ENCODE data around the gene PRG2.

The PRG2 gene

GRCh38 chr11:57395905-57396623 is 5.6 kb upstream of the PRG2 start:
- DNase-seq = no peak

GRCh38 chr11:57394203-57394965 is 3.9 kb upstream of the PRG2 start:
- no peak for DNase-seq

- DNase-seq = no peak
Measured at GRCh38 chr11:57392763-57393105, 2.3 kb upstream of the PRG2 start.

- no peak for DNase-seq
Measured at GRCh38 chr11:57392066-57392762, 1.8 kb upstream of the PRG2 start.

- DNase-seq = no peak
Measured at GRCh38 chr11:57391539-57391938, 1.1 kb upstream of the PRG2 start.

- DNase-seq = no peak
Measured at GRCh38 chr11:57391111-57391510, 661 bp upstream of the PRG2 start.

- DNase-seq = no peak
Measured at GRCh38 chr11:57387289-57388030, 3.0 kb downstream of the PRG2 start.

GRCh38 chr11:57386178-57386940 is 4.1 kb downstream of the PRG2 start:
- no peak for DNase-seq

GRCh38 chr11:57380975-57381374 is 9.5 kb downstream of the PRG2 start, which contains the start of gene PRG3:
Gene PRG3, minus strand, starts transcription at chr11:57381150. Its CDS starts 442 bp downstream, at chr11:57380708.
- DNase-seq = no peak

GRCh38 chr11:57379732-57380131 is 10.7 kb downstream of the PRG2 start:
- DNase-seq = no peak

GRCh38 chr11:57378186-57378585 is 12.3 kb downstream of the PRG2 start:
- DNase-seq = no peak

- DNase-seq = peak; percentile 25
Measured at GRCh38 chr11:57377107-57377506, 13.3 kb downstream of the PRG2 start.

- no peak for DNase-seq
Measured at GRCh38 chr11:57376095-57377090, 14.1 kb downstream of the PRG2 start.

GRCh38 chr11:57375490-57375889 is 15.0 kb downstream of the PRG2 start:
- DNase-seq = no peak

- DNase-seq = no peak
Measured at GRCh38 chr11:57374966-57375365, 15.5 kb downstream of the PRG2 start.

GRCh38 chr11:57373146-57373545 is 17.3 kb downstream of the PRG2 start:
- no peak for DNase-seq

GRCh38 chr11:57370941-57371340 is 19.5 kb downstream of the PRG2 start:
- DNase-seq = no peak

- no peak for DNase-seq
Measured at GRCh38 chr11:57370251-57370650, 20.2 kb downstream of the PRG2 start.

- no peak for DNase-seq
Measured at GRCh38 chr11:57368845-57369232, 21.6 kb downstream of the PRG2 start.

GRCh38 chr11:57368106-57368844 is 22.2 kb downstream of the PRG2 start:
- DNase-seq = no peak

Data from NCI-H2171 (cell line).